PFSK-1 (cell line): ENCODE measurements around the gene CDKN1A.

Source experiments
- FOXP2 ChIP-seq: optimal IDR thresholded peaks from 2 replicates; pipeline ENCODE3; 2011; ENCODE audit warnings: borderline replicate concordance, control low read depth, inconsistent platforms; ENCODE audit not compliant: insufficient read depth; ENCODE audit errors: extremely low read length, extremely low read depth
- POLR2AphosphoS5 ChIP-seq: IDR thresholded peaks from 2 replicates; pipeline ENCODE4 v1.6.1; 2012; ENCODE audit warnings: low read depth, mild to moderate bottlenecking, control low read depth, low read length, moderate library complexity
- SIN3A ChIP-seq: IDR thresholded peaks from 2 replicates; pipeline ENCODE4 v1.6.1; 2012; ENCODE audit warnings: mild to moderate bottlenecking, low read length, moderate library complexity, borderline replicate concordance; ENCODE audit not compliant: insufficient read depth
- TAF1 ChIP-seq: IDR thresholded peaks from 2 replicates; pipeline ENCODE4 v1.6.1; 2012; ENCODE audit warnings: low read length, control low read depth, borderline replicate concordance; ENCODE audit not compliant: insufficient read depth
- TF ChIP-seq, protein P1 (sequence below), 2 experiments: IDR thresholded peaks; 2 replicates each; pipeline versions ENCODE4 v1.6.1 to v1.8.0; 2011 to 2012; ENCODE audit warnings: low read depth in 2 of 2, low read length in 2 of 2, control low read depth in 1 of 2, inconsistent platforms in 1 of 2, mild to moderate bottlenecking in 1 of 2, moderate library complexity in 1 of 2; ENCODE audit not compliant: insufficient read depth in 1 of 2

CDKN1A gene

GRCh38 chr6:36676141-36677058, 2.1 kb upstream of the CDKN1A start:
- TF ChIP-seq, protein P1, sequence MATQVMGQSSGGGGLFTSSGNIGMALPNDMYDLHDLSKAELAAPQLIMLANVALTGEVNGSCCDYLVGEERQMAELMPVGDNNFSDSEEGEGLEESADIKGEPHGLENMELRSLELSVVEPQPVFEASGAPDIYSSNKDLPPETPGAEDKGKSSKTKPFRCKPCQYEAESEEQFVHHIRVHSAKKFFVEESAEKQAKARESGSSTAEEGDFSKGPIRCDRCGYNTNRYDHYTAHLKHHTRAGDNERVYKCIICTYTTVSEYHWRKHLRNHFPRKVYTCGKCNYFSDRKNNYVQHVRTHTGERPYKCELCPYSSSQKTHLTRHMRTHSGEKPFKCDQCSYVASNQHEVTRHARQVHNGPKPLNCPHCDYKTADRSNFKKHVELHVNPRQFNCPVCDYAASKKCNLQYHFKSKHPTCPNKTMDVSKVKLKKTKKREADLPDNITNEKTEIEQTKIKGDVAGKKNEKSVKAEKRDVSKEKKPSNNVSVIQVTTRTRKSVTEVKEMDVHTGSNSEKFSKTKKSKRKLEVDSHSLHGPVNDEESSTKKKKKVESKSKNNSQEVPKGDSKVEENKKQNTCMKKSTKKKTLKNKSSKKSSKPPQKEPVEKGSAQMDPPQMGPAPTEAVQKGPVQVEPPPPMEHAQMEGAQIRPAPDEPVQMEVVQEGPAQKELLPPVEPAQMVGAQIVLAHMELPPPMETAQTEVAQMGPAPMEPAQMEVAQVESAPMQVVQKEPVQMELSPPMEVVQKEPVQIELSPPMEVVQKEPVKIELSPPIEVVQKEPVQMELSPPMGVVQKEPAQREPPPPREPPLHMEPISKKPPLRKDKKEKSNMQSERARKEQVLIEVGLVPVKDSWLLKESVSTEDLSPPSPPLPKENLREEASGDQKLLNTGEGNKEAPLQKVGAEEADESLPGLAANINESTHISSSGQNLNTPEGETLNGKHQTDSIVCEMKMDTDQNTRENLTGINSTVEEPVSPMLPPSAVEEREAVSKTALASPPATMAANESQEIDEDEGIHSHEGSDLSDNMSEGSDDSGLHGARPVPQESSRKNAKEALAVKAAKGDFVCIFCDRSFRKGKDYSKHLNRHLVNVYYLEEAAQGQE (IDR thresholded peaks at IDR 0.05; ENCODE audit: insufficient read depth in 1 of 2, low read depth in 2 of 2, low read length in 2 of 2): no peak
- TF ChIP-seq FOXP2 (no peak), TAF1 (no peak), POLR2AphosphoS5 (no peak), SIN3A (no peak)

DNA sequence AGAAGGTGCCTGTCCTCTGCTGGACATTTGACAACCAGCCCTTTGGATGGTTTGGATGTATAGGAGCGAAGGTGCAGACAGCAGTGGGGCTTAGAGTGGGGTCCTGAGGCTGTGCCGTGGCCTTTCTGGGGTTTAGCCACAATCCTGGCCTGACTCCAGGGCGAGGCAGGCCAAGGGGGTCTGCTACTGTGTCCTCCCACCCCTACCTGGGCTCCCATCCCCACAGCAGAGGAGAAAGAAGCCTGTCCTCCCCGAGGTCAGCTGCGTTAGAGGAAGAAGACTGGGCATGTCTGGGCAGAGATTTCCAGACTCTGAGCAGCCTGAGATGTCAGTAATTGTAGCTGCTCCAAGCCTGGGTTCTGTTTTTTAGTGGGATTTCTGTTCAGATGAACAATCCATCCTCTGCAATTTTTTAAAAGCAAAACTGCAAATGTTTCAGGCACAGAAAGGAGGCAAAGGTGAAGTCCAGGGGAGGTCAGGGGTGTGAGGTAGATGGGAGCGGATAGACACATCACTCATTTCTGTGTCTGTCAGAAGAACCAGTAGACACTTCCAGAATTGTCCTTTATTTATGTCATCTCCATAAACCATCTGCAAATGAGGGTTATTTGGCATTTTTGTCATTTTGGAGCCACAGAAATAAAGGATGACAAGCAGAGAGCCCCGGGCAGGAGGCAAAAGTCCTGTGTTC, 1.3 kb upstream of the CDKN1A start:
- TF ChIP-seq TAF1: no peak
- TF ChIP-seq POLR2AphosphoS5: no peak
- TF ChIP-seq FOXP2: no peak
- TF ChIP-seq SIN3A: no peak
- TF ChIP-seq, protein P1 (IDR thresholded peaks at IDR 0.05; ENCODE audit: insufficient read depth in 1 of 2, low read depth in 2 of 2, low read length in 2 of 2): no peak

GRCh38 chr6:36677753-36678487, 594 bp upstream of the CDKN1A start:
- TF ChIP-seq, protein P1 (IDR thresholded peaks at IDR 0.05; ENCODE audit: insufficient read depth in 1 of 2, low read depth in 2 of 2, low read length in 2 of 2): no peak
- TF ChIP-seq TAF1 (no peak), POLR2AphosphoS5 (no peak), FOXP2 (no peak), SIN3A (no peak)

- TF ChIP-seq FOXP2 (no peak), POLR2AphosphoS5 (no peak), TAF1 (no peak), SIN3A (0 out of 2 replicates have a peak, but pooled peaks have one; percentile 18)
- TF ChIP-seq, protein P1 (IDR thresholded peaks at IDR 0.05; ENCODE audit: insufficient read depth in 1 of 2, low read depth in 2 of 2, low read length in 2 of 2): no peak
These were observed 724 bp downstream of the CDKN1A start for GRCh38 chr6:36679043-36679833.
